Measurements from ENCODE around the gene LGALS7. TPM values are rescaled to one million over a fixed set of nuclear protein-coding genes. Genes with fewer than 3 reads are reported as not detected.
"Not testable (repeated sequence)": the region's sequence is repeated elsewhere in the genome, so short reads cannot be mapped to it uniquely, and the experiment has no call there.

The LGALS7 gene
- total RNA-seq, 1 donor from 2014 or later, result not detected

GRCh38 chr19:38815059-38816001 is 42.0 kb upstream of the LGALS7 start:
- Mint-ChIP-seq H3K27ac (ENCODE audit: unreplicated experiment) (no peak overlapping the region), H3K27me3 (ENCODE audit: low read depth) (no peaks in the 10 kb centered on the region), H3K36me3 (ENCODE audit: low read depth) (peaks cover 19% of the 10 kb centered on the region), H3K9me3 (ENCODE audit: low read depth) (no peaks in the 10 kb centered on the region), H3K4me3 (ENCODE audit: unreplicated experiment) (no peak overlapping the region), H3K4me1 (ENCODE audit: low read depth) (no peaks in the 10 kb centered on the region)
- no peak for TF ChIP-seq CTCF (IDR thresholded peaks at IDR 0.05)
- DNase-seq (ENCODE audit: low spot score), result no peak

- not testable (repeated sequence) for H3K4me3 Mint-ChIP-seq (ENCODE audit: unreplicated experiment); H3K27ac Mint-ChIP-seq (ENCODE audit: unreplicated experiment); H3K27me3 Mint-ChIP-seq (ENCODE audit: low read depth); H3K9me3 Mint-ChIP-seq (ENCODE audit: low read depth); H3K4me1 Mint-ChIP-seq (ENCODE audit: low read depth); DNase-seq (ENCODE audit: low spot score)
- H3K36me3 Mint-ChIP-seq (ENCODE audit: low read depth), result peaks cover 19% of the 10 kb centered on the region
Measured at GRCh38 chr19:38813932-38814331, 40.6 kb upstream of the LGALS7 start.

- no peak for TF ChIP-seq CTCF (IDR thresholded peaks at IDR 0.05)
- Mint-ChIP-seq H3K36me3 (ENCODE audit: low read depth) (peaks cover 19% of the 10 kb centered on the region), H3K4me1 (ENCODE audit: low read depth) (no peaks in the 10 kb centered on the region), H3K27me3 (ENCODE audit: low read depth) (no peaks in the 10 kb centered on the region), H3K27ac (ENCODE audit: unreplicated experiment) (no peak overlapping the region), H3K4me3 (ENCODE audit: unreplicated experiment) (no peak overlapping the region), H3K9me3 (ENCODE audit: low read depth) (no peaks in the 10 kb centered on the region)
- DNase-seq (ENCODE audit: low spot score), result no peak
Measured at GRCh38 chr19:38813323-38813722, 40.0 kb upstream of the LGALS7 start.

- H3K4me1 Mint-ChIP-seq (ENCODE audit: low read depth), result no peaks in the 10 kb centered on the region
- no peak within 1 kb of the TSS for H3K27ac Mint-ChIP-seq (ENCODE audit: unreplicated experiment)
- no peak within 1 kb of the TSS for H3K4me3 Mint-ChIP-seq (ENCODE audit: unreplicated experiment)
- H3K36me3 Mint-ChIP-seq (ENCODE audit: low read depth), result peaks cover 17% of the 10 kb centered on the region
- TF ChIP-seq CTCF (IDR thresholded peaks at IDR 0.05), result no peak
- DNase-seq (ENCODE audit: low spot score), result peak; percentile 87
- H3K9me3 Mint-ChIP-seq (ENCODE audit: low read depth), result no peaks in the 10 kb centered on the region
- no peaks in the 10 kb centered on the region for H3K27me3 Mint-ChIP-seq (ENCODE audit: low read depth)
Measured at GRCh38 chr19:38812841-38813320, 39.6 kb upstream of the LGALS7 start, which contains the start of gene LGALS4. LGALS4 (minus strand) TSS chr19:38812945; CDS start chr19:38812886, 59 bp downstream.

GRCh38 chr19:38812009-38812840 is 38.9 kb upstream of the LGALS7 start:
- H3K36me3 Mint-ChIP-seq (ENCODE audit: low read depth), result peaks cover 14% of the 10 kb centered on the region
- H3K4me3 Mint-ChIP-seq (ENCODE audit: unreplicated experiment), result no peak overlapping the region
- no peaks in the 10 kb centered on the region for H3K27me3 Mint-ChIP-seq (ENCODE audit: low read depth)
- H3K4me1 Mint-ChIP-seq (ENCODE audit: low read depth), result no peaks in the 10 kb centered on the region
- no peak for TF ChIP-seq CTCF (IDR thresholded peaks at IDR 0.05)
- H3K9me3 Mint-ChIP-seq (ENCODE audit: low read depth), result no peaks in the 10 kb centered on the region
- no peak overlapping the region for H3K27ac Mint-ChIP-seq (ENCODE audit: unreplicated experiment)
- DNase-seq (ENCODE audit: low spot score), result no peak

Data from chondrocyte (in vitro differentiated cells).